ENCODE measurements around the gene PLCB3. TPM values are rescaled to one million over a fixed set of nuclear protein-coding genes. Genes with fewer than 3 reads are reported as not detected.

The PLCB3 gene
- total and polyA plus RNA-seq, 2 donors (not counting 3 experiments of a cell fraction or from before 2014, with no cell fraction given), result 32.3 to 61.1 TPM

DNA sequence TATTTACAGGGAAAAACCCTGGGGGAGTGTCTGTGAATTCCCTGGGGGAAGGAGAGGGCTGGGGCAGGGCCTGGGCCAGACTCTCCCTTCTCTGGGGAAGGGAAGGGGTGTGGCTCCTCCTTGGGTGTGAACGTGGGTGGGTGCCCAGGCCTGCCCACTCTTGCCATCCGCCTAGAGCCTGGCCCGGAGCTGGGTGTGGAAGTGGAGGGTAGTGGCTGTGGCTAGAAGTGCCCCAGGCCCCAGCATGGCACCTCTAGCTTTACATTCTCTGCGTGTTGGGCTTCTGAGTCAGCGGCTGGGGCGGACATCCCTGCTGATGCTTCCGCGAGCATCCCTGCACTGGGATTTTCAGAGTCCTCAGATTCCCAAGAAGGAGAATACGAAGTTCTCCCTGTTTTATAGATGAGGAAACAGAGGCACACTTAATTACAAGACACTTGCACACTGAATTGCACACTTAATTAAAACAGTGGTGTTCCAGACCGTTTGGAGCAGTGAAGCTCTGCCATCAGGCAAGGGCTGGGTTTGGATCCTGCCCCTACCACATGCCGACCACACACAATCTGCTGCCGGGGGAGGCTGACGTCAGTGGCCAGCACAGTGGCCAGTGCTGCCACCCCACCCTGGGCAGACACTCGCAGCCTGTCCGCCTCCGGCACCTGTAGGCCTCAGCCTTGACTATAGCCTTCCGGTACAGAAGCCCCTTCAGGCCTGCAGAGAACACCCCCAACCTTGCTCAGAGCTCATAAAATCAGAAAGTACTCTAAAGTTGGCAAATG is 25.5 kb downstream of the PLCB3 start:
- H3K9me1 ChIP-seq (replicated peaks; ENCODE audit: control insufficient read depth, extremely low read depth, insufficient read depth, low read length), result no peaks in the 10 kb centered on the region
- no peaks in the 10 kb centered on the region for H3K27me3 ChIP-seq (ENCODE audit: control insufficient read depth in 2 of 2, insufficient read depth in 2 of 2, low read length in 2 of 2)
- no TSS peak for BruUV-seq (replicated peaks)
- intact Hi-C loops (cut with micrococcal nuclease) (no loop called here), dilution Hi-C loops (cut with MboI; ENCODE audit: extremely low pct_ligation_motif_present, low sequenced_read_pairs) (no loop called here)
- no peak overlapping the region for H3K27ac ChIP-seq (ENCODE audit: insufficient read depth, low read depth, low read length)
- H3K4me1 ChIP-seq (ENCODE audit: control insufficient read depth, extremely low read depth, insufficient read depth, low read length), result peaks cover under 1% of the 10 kb centered on the region
- CTCF ChIA-PET, result interaction anchor here (0.6 to 4.4 kb wide), 3 partner anchors 24 to 1467 kb away, joined by 3 to 20 read pairs (median 3); partner anchors contain the start of gene CATSPERZ
- peaks cover 2 to 16% of the 10 kb centered on the region in 2 experiments for H3K36me3 ChIP-seq (ENCODE audit: control insufficient read depth in 2 of 2, extremely low read depth in 1 of 2, insufficient read depth in 2 of 2, low read length in 2 of 2)
- H3K79me2 ChIP-seq (ENCODE audit: control insufficient read depth, insufficient read depth, low read length), result no peaks in the 10 kb centered on the region
- no peaks in the 10 kb centered on the region for H4K20me1 ChIP-seq (replicated peaks; ENCODE audit: control insufficient read depth, extremely low read depth, insufficient read depth, low read length)
- no peak for TF ChIP-seq POLR2A (IDR thresholded peaks at IDR 0.05; ENCODE audit: low read depth, low read length)
- TF ChIP-seq GATA2 (IDR thresholded peaks at IDR 0.05; ENCODE audit: insufficient read depth, insufficient read length, low read depth, low read length), result no peak
- no peak for TF ChIP-seq POLR2AphosphoS5 (IDR thresholded peaks at IDR 0.05; ENCODE audit: insufficient read depth, low read depth, low read length)
- TF ChIP-seq, protein P1, sequence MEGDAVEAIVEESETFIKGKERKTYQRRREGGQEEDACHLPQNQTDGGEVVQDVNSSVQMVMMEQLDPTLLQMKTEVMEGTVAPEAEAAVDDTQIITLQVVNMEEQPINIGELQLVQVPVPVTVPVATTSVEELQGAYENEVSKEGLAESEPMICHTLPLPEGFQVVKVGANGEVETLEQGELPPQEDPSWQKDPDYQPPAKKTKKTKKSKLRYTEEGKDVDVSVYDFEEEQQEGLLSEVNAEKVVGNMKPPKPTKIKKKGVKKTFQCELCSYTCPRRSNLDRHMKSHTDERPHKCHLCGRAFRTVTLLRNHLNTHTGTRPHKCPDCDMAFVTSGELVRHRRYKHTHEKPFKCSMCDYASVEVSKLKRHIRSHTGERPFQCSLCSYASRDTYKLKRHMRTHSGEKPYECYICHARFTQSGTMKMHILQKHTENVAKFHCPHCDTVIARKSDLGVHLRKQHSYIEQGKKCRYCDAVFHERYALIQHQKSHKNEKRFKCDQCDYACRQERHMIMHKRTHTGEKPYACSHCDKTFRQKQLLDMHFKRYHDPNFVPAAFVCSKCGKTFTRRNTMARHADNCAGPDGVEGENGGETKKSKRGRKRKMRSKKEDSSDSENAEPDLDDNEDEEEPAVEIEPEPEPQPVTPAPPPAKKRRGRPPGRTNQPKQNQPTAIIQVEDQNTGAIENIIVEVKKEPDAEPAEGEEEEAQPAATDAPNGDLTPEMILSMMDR (IDR thresholded peaks at IDR 0.05; ENCODE audit: extremely low read depth in 1 of 2, insufficient read depth in 1 of 2, low read depth in 1 of 2, low read length in 2 of 2), result no peak
- TF ChIP-seq, protein P2, sequence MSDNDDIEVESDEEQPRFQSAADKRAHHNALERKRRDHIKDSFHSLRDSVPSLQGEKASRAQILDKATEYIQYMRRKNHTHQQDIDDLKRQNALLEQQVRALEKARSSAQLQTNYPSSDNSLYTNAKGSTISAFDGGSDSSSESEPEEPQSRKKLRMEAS (IDR thresholded peaks at IDR 0.05; ENCODE audit: insufficient read depth, insufficient read length), result no peak
- no peak for TF ChIP-seq JUN (IDR thresholded peaks at IDR 0.05; ENCODE audit: borderline replicate concordance, insufficient read depth, insufficient read length, low read depth)
- TF ChIP-seq EZH2 (IDR thresholded peaks at IDR 0.05; ENCODE audit: borderline replicate concordance, low read depth, low read length, severe bottlenecking), result no peak
- DNase-seq (ENCODE audit: low read depth, low spot score), result no peak
- H3K9ac ChIP-seq (replicated peaks; ENCODE audit: extremely low read depth, insufficient read depth, low read length), result no peak overlapping the region
- H2AFZ ChIP-seq (ENCODE audit: low read depth, low read length), result no peak overlapping the region
- no peak overlapping the region for H3K4me2 ChIP-seq (ENCODE audit: insufficient read depth, low read length)
- no peaks in the 10 kb centered on the region for H3K9me3 ChIP-seq (replicated peaks; ENCODE audit: control insufficient read depth, insufficient read depth, low read length)
- H3K4me3 ChIP-seq (replicated peaks in 1 of 3; ENCODE audit: insufficient read depth in 1 of 3, low read depth in 1 of 3, low read length in 3 of 3), result no peak overlapping the region
- FAIRE-seq, result no peak
- POLR2A ChIA-PET, result no interaction called here

All from endothelial cell of umbilical vein (primary cell).